Ishikawa (cell line): ENCODE data around the gene COQ5.
A peak's percentile ranks its signal among the peaks of the same experiment; 100 is the strongest.

Experiments used
- CEBPB ChIP-seq: IDR thresholded peaks from 2 replicates; pipeline ENCODE4 v1.6.1; 2012
- CREB1 ChIP-seq: IDR thresholded peaks from 2 replicates; pipeline ENCODE4 v1.6.1; 2012; ENCODE audit warnings: low read depth
- EGR1 ChIP-seq: IDR thresholded peaks from 2 replicates; pipeline ENCODE4 v1.6.1; 2012
- EP300 ChIP-seq: IDR thresholded peaks from 2 replicates; pipeline ENCODE4 v1.6.1; 2012; ENCODE audit warnings: borderline replicate concordance
- FOXM1 ChIP-seq: IDR thresholded peaks from 2 replicates; pipeline ENCODE4 v1.6.1; 2012; ENCODE audit warnings: low read depth, borderline replicate concordance
- MAX ChIP-seq: IDR thresholded peaks from 2 replicates; pipeline ENCODE4 v1.6.1; 2012
- NFIC ChIP-seq: IDR thresholded peaks from 2 replicates; pipeline ENCODE4 v1.6.1; 2012
- RAD21 ChIP-seq: IDR thresholded peaks from 2 replicates; pipeline ENCODE4 v1.6.1; 2012; ENCODE audit warnings: low read depth
- REST ChIP-seq: IDR thresholded peaks from 2 replicates; pipeline ENCODE4 v1.6.1; 2012; ENCODE audit warnings: low read depth, mild to moderate bottlenecking
- TAF1 ChIP-seq: IDR thresholded peaks from 2 replicates; pipeline ENCODE4 v1.6.1; 2012; ENCODE audit warnings: low read depth, mild to moderate bottlenecking
- TCF12 ChIP-seq: IDR thresholded peaks from 2 replicates; pipeline ENCODE4 v1.6.1; 2012; ENCODE audit warnings: low read depth
- TEAD4 ChIP-seq: IDR thresholded peaks from 2 replicates; pipeline ENCODE4 v1.6.1; 2012
- USF1 ChIP-seq: IDR thresholded peaks from 2 replicates; pipeline ENCODE4 v1.6.1; 2012
- YY1 ChIP-seq: IDR thresholded peaks from 2 replicates; pipeline ENCODE4 v1.6.1; 2012; ENCODE audit warnings: low read depth
- ZBTB7A ChIP-seq: IDR thresholded peaks from 2 replicates; pipeline ENCODE4 v1.6.1; 2012; ENCODE audit warnings: low read depth

The COQ5 gene

GRCh38 chr12:120496413-120497340, 32.3 kb downstream of the COQ5 start:
- TF ChIP-seq TCF12, result no peak
- no peak for TF ChIP-seq EP300
- no peak for TF ChIP-seq MAX
- no peak for TF ChIP-seq REST
- no peak for TF ChIP-seq CEBPB
- TF ChIP-seq YY1, result no peak
- no peak for TF ChIP-seq TEAD4
- TF ChIP-seq NFIC, result no peak
- no peak for TF ChIP-seq USF1
- TF ChIP-seq EGR1, result peak; percentile 80
- no peak for TF ChIP-seq FOXM1
- no peak for TF ChIP-seq RAD21
- no peak for TF ChIP-seq CREB1
- TF ChIP-seq ZBTB7A, result peak; percentile 25
- no peak for TF ChIP-seq TAF1

- TF ChIP-seq CEBPB, result no peak
- TF ChIP-seq TCF12, result peak; percentile 74
- no peak for TF ChIP-seq RAD21
- TF ChIP-seq NFIC, result no peak
- no peak for TF ChIP-seq REST
- TF ChIP-seq FOXM1, result peak; percentile 98
- TF ChIP-seq EGR1, result peak; percentile 52; the same call in 1 of the 2 replicates
- TF ChIP-seq YY1, result no peak
- 0 out of 2 replicates have a peak, but pooled peaks have one; percentile 15 for TF ChIP-seq TEAD4
- no peak; the same call in 1 of the 2 replicates for TF ChIP-seq EP300
- TF ChIP-seq CREB1, result no peak
- TF ChIP-seq ZBTB7A, result peak; percentile 57
- TF ChIP-seq MAX, result peak; percentile 73
- peak; percentile 95 for TF ChIP-seq TAF1
- TF ChIP-seq USF1, result peak; percentile 47; the same call in 1 of the 2 replicates
Observed at GRCh38 chr12:120495731-120496412, 33.1 kb downstream of the COQ5 start, which contains the start of gene DYNLL1. Gene DYNLL1, plus strand, starts transcription at chr12:120496113. Its CDS starts 309 bp downstream, at chr12:120496422.

GRCh38 chr12:120495186-120495730, 33.7 kb downstream of the COQ5 start:
- TF ChIP-seq NFIC, result no peak
- 0 out of 2 replicates have a peak, but pooled peaks have one; percentile 29 for TF ChIP-seq CEBPB
- no peak for TF ChIP-seq MAX
- no peak for TF ChIP-seq FOXM1
- no peak for TF ChIP-seq USF1
- no peak for TF ChIP-seq YY1
- no peak for TF ChIP-seq REST
- no peak for TF ChIP-seq EGR1
- TF ChIP-seq RAD21, result no peak
